HFF-Myc (cell line): Measurements from ENCODE around the gene TBL1Y.
"Not testable (repeated sequence)": the region's sequence is repeated elsewhere in the genome, so short reads cannot be mapped to it uniquely, and the experiment has no call there.

Experiments used
- DNase-seq: peaks from one replicate; pipeline ENCODE4 v3.0.0-alpha.2; 2011; ENCODE audit warnings: low read depth; ENCODE audit errors: extremely low read depth
- H3K4me3 ChIP-seq: replicated peaks from 2 replicates; pipeline ENCODE4 v1.5.1; 2011; ENCODE audit warnings: low read depth, mild to moderate bottlenecking, control low read depth, low read length
- CTCF ChIP-seq: IDR thresholded peaks from 2 replicates; pipeline ENCODE4 v1.5.1; 2012; ENCODE audit warnings: mild to moderate bottlenecking, low read depth, low read length, control low read depth; ENCODE audit errors: missing control alignments

Gene TBL1Y

DNA sequence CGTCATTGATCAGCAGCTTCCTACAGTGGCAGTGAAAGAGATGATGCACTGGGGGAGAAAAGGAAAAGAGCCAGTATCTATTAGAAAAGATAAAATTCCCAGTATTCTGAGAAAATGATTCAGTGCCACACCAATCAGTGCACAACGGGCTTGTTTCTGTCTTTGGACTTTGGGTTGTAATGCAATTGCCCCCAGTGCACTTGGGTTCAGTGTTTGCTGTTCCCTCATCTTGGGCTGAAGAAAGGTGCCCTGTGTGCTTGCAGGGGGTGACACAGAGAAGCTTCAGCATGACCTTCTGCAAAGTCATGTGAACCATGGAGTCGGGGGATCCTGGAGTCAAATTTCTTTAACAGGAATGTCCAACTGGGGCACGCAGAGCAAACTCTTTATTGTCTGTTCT is 131.5 kb downstream of the TBL1Y start:
- TF ChIP-seq CTCF, result no peak
- no peak overlapping the region for H3K4me3 ChIP-seq

DNA sequence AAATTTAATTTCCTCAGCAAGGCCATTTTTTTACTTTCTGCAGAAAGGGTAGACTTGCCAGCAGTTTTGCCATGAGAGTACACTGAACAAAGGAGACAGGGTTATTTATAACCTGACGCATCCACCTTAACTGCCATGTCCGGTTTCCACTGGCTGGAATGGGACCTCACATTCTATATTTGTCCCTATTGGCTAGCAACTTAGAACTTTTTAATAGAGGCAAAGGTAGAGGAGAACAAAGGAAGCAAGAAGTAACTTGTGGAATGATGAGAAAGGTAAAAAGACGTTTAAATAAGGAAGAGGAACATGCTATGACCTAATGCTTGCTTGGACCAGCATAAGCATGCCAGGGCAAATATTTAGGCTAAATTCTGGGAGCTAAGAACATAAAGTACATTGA is 142.0 kb downstream of the TBL1Y start:
- H3K4me3 ChIP-seq, DNase-seq: not testable (repeated sequence)

More for the DNA sequence above, 131.5 kb downstream of the TBL1Y start:
- no peak for DNase-seq

DNA sequence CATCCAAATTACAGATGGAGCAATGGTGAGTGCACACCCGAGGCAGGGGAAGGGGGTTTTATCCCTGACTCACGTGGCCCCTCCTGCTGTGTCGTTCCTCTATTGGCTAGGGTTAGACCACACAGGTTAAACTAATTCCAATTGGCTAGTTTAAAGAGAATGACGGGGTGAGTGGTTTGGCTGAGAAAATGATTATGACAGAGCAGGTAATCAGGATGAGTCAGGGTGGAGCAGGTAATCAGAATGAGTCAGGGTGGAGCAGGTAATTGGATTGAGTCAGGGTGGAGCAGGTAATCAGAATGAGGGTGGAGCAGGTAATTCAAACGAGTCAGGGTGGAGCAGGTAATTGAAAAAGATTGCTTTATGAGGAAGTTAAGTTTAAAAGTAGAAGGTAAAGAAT is 146.4 kb downstream of the TBL1Y start:
- DNase-seq, result no peak
- no peak for TF ChIP-seq CTCF
- no peak overlapping the region for H3K4me3 ChIP-seq

DNA sequence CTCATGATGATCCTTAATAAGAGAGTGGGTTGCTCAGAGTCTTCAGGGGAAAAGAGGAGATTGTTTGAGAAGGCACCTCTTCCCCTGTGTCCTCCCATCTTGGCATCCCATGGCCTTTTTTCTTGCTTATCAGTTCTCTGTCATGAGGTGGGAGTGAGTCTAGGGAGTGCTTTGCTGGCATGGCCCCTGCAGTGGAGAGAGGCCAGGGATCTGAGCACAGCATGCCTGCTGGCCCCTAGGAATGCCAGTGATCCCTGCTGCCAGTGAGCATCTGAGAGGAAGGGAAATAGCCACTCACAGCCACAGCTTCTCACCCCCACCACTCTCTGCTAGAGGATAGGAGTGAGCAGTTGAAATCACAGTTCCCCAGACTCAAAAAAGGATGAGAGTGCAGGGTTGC is 168.2 kb downstream of the TBL1Y start:
- H3K4me3 ChIP-seq, result no peak overlapping the region
- no peak for TF ChIP-seq CTCF
- DNase-seq, result no peak

DNA sequence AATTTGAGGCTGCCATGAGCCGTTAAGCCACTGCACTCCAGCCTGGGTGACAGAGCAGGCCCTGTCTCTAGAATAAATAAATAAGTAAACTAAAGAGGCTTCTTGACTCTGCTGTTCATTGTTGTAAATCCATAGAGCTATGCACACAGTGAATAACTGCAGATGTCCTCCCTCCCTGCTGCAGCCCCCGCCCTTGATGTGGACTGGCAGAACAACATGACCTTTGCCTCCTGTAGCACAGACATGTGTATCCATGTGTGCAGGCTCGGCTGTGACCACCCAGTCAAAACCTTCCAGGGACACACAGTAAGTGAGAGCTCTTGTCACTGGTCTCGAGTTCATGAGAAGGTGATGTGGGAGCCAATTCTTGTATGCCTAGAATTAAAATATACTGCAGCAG is 170.1 kb downstream of the TBL1Y start:
- not testable (repeated sequence) for DNase-seq, H3K4me3 ChIP-seq

DNA sequence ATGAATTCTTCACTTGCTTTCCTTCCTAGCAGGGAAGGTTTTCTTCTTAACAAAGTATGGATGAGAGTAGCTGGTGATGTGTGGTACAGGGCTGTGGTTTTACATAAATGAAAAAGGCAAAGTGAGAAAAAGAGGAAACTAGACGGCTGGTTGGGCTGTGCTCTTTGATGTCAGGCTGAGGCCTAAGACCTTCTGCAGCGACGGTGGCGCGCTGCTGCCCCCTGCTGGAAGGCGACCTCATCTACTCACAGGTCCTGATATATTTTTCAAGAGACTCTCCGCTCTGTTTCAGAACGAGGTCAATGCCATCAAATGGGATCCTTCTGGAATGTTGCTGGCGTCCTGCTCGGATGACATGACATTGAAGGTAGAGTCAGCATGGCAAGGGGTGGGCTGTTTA is 175.1 kb downstream of the TBL1Y start:
- DNase-seq, result no peak
- no peak overlapping the region for H3K4me3 ChIP-seq
- peak; percentile 63 for TF ChIP-seq CTCF

- DNase-seq, result no peak
Observed at GRCh38 chrY:7092836-7093235, 182.3 kb downstream of the TBL1Y start.

More at GRCh38 chrY:7092836-7093235, 182.3 kb downstream of the TBL1Y start:
- no peak overlapping the region for H3K4me3 ChIP-seq
- TF ChIP-seq CTCF, result peak; percentile 17
